Right lobe of liver (tissue), 6 donors: ENCODE data around the gene FOXRED2. TPM values are rescaled to one million over a fixed set of nuclear protein-coding genes. Genes with fewer than 3 reads are reported as not detected.

Experiments
- ATAC-seq, 4 donors: fragments of 200-7000 bp; cut with Tn5 transposase; one replicate each; pipeline ENCODE4 v1.9.1; 2020; ENCODE audit warnings: mild to moderate bottlenecking in 4 of 4, moderate library complexity in 4 of 4
- DNase-seq, 3 donors: peaks; one replicate each; pipeline ENCODE4 v3.0.0-alpha.2; 2020
- H3K27ac ChIP-seq, 3 donors: fragments of 200-600 bp; one replicate each; pipeline ENCODE4 v1.8.0; 2022
- H3K27me3 ChIP-seq, 2 donors: fragments of 200-600 bp; one replicate each; pipeline ENCODE4 v1.8.0; 2022
- H3K36me3 ChIP-seq, 4 donors: fragments of 200-600 bp; sonication (generic) in 1 of 4; one replicate each; pipeline versions ENCODE4 v1.5.1 to v1.8.0; 2017 to 2022; ENCODE audit warnings: control low read depth in 1 of 4
- H3K4me1 ChIP-seq, 4 donors: fragments of 200-600 bp; sonication (generic) in 1 of 4; one replicate each; pipeline versions ENCODE4 v1.5.1 to v1.8.0; 2017 to 2022; ENCODE audit warnings: control low read depth in 1 of 4
- H3K4me3 ChIP-seq, 3 donors: fragments of 200-600 bp; one replicate each; pipeline ENCODE4 v1.8.0; 2022
- H3K9me3 ChIP-seq, 4 donors: fragments of 200-600 bp; sonication (generic) in 1 of 4; one replicate each; pipeline versions ENCODE4 v1.5.1 to v1.8.0; 2017 to 2022; ENCODE audit warnings: control low read depth in 1 of 4
- POLR2A ChIP-seq: fragments of 450-650 bp; IDR thresholded peaks from one replicate; pipeline ENCODE4 v1.6.1; 2017; ENCODE audit warnings: antibody characterized with exemption, mild to moderate bottlenecking
- WGBS: methylation state at CpG from one replicate; pipeline ENCODE4 v1.1.6; 2018; ENCODE audit warnings: low coverage, low lambda C conversion rate; ENCODE audit not compliant: insufficient coverage; ENCODE audit errors: missing lambda C conversion rate; 5-methylcytosine and 5-hydroxymethylcytosine counted together
- intact Hi-C, 2 donors: fragments of 100-400 bp; cut with DNase I; formaldehyde crosslinking; loops; one replicate each; pipeline versions ENCODE4 v1.11.2 to v1.14.1; 2022
- total RNA-seq, 6 experiments: library from RNA; depleted of rRNA in 2 of 6; stranded (reverse); fragments of >200 nt in 2 of 6; fragmentation: NEBNext Ultra II Directional in 3 of 6; extraction: Animal tissue kit (Norgen Biotek cat#: 25700) in 3 of 6; gene quantifications; one replicate each; pipeline versions ENCODE4 v1.1.0 to v1.2.4, GENCODE V29; 2016 to 2023
- TF ChIP-seq, protein P1 (sequence below), 4 donors: fragments of 200-600 bp in 3 of 4; fragments of 450-650 bp in 1 of 4; IDR thresholded peaks; one replicate each; pipeline versions ENCODE4 v1.5.1 to v1.8.0; 2016 to 2022; ENCODE audit warnings: antibody characterized with exemption in 4 of 4, mild to moderate bottlenecking in 2 of 4
- donor health status: DM: no; HTN: yes; CAD: no.
- donor health status: DM: no; HTN: no; CAD: no.
- donor health status: DM: no; HTN: no; CAD: no.
- donor health status: DM: no; HTN: yes; CAD: no.
- donor health status: DM: no; HTN: yes; CAD: no.

Gene FOXRED2
- total RNA-seq, 6 experiments from 2014 or later: 9.6 to 14.0 (median 11.8) TPM

DNA sequence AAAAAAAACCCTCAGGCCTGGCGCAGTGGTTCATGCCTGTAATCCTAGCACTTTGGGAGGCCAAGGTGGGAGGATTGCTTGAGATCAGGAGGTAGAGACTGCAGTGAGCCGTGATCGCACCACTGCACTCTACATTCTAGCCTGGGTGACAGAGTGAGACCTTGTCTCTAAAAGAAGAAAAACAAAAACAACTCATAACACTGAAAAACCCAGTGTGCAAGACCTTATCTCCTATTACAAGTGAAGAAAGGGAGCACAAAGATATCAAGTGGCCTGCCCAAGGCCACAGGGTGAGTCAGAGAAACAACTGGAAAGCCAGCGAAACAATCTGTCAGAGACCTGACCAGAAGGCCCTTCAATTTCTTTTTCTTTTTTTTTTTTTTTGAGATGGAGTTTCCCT, 27.9 kb downstream of the FOXRED2 start:
- Histone ChIP-seq H3K9me3 (no peaks in the 10 kb centered on the region), H3K36me3 (peaks cover 0 to 54% (median 11%) of the 10 kb centered on the region in 4 donors), H3K27me3 (no peaks in the 10 kb centered on the region), H3K4me3 (no peak overlapping the region), H3K27ac (no peak overlapping the region), H3K4me1 (peaks cover 0 to 16% (median 7%) of the 10 kb centered on the region in 4 donors)
- intact Hi-C loops: loop anchor here in 1 of 2 donors (10.0 kb wide), 1 partner anchor 104 kb away; no protein-coding TSS in a partner anchor
- DNase-seq: no peak
- ATAC-seq: no peak
- 100% methylated on average over 4 of the region's 4 CpGs for WGBS
- TF ChIP-seq, protein P1, sequence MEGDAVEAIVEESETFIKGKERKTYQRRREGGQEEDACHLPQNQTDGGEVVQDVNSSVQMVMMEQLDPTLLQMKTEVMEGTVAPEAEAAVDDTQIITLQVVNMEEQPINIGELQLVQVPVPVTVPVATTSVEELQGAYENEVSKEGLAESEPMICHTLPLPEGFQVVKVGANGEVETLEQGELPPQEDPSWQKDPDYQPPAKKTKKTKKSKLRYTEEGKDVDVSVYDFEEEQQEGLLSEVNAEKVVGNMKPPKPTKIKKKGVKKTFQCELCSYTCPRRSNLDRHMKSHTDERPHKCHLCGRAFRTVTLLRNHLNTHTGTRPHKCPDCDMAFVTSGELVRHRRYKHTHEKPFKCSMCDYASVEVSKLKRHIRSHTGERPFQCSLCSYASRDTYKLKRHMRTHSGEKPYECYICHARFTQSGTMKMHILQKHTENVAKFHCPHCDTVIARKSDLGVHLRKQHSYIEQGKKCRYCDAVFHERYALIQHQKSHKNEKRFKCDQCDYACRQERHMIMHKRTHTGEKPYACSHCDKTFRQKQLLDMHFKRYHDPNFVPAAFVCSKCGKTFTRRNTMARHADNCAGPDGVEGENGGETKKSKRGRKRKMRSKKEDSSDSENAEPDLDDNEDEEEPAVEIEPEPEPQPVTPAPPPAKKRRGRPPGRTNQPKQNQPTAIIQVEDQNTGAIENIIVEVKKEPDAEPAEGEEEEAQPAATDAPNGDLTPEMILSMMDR (IDR thresholded peaks at IDR 0.05): no peak
- TF ChIP-seq POLR2A: no peak

DNA sequence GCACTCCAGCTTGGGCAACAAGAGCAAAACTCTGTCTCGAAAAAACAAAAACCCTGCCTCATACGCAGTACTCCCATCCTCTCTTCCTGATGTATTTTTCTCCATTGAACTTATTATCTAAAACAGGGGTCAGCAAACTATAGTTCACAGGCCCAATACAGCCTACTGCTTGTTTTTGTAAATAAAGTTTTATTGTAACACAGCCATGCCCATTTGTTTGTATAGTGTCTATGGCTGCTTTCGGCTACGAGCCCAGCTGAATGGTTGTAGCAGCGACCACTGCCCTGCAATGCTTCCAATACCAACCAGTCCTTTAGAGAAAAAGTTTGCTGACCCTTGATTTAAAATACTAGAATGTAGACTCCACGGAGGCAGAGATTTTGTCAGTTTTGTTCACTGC, 31.5 kb downstream of the FOXRED2 start:
- intact Hi-C loops: loop anchor here in 1 of 2 donors (10.0 kb wide), 1 partner anchor 101 kb away; no protein-coding TSS in a partner anchor
- H3K27ac ChIP-seq: no peak overlapping the region
- 95% methylated on average over 6 of the region's 6 CpGs for WGBS
- no peak for ATAC-seq
- H3K4me3 ChIP-seq: no peak overlapping the region
- H3K9me3 ChIP-seq: no peaks in the 10 kb centered on the region
- TF ChIP-seq POLR2A: no peak
- TF ChIP-seq, protein P1 (IDR thresholded peaks at IDR 0.05): no peak
- H3K27me3 ChIP-seq: no peaks in the 10 kb centered on the region
- no peak for DNase-seq
- peaks cover 0 to 61% (median 17%) of the 10 kb centered on the region in 4 donors for H3K36me3 ChIP-seq
- H3K4me1 ChIP-seq: peaks cover 0 to 8% (median 1%) of the 10 kb centered on the region in 4 donors

DNA sequence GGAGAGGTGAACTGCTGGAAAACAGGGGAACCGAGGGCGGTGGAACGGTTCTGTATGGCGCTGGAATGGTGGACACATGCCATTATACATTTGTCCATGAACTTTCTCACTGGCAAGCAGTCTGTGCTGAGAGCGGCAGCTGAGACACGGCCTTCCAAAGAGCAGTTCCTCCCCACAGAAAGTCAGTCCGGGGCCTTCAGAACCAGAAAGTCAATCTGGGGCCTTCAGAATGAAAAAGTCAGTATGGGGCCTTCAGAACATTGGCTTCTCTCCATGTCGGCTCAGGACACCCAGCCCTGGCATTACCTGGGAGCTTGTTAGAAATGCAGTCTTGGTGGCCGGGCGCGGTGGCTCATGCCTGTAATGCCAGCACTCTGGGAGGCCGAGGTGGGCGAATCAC, 34.2 kb downstream of the FOXRED2 start:
- 47% methylated on average over 8 of the region's 13 CpGs for WGBS
- H3K27me3 ChIP-seq: no peaks in the 10 kb centered on the region
- no peaks in the 10 kb centered on the region for H3K9me3 ChIP-seq
- peaks cover 0 to 44% (median 17%) of the 10 kb centered on the region in 4 donors for H3K36me3 ChIP-seq
- intact Hi-C loops: loop anchor here (5.0 to 10.0 kb wide), 3 partner anchors 98 to 175 kb away; no protein-coding TSS in a partner anchor
- H3K4me1 ChIP-seq: no peaks in the 10 kb centered on the region
- no peak for DNase-seq
- no peak for ATAC-seq
- no peak overlapping the region for H3K27ac ChIP-seq
- TF ChIP-seq, protein P1 (IDR thresholded peaks at IDR 0.05): no peak
- TF ChIP-seq POLR2A: no peak
- H3K4me3 ChIP-seq: no peak overlapping the region

DNA sequence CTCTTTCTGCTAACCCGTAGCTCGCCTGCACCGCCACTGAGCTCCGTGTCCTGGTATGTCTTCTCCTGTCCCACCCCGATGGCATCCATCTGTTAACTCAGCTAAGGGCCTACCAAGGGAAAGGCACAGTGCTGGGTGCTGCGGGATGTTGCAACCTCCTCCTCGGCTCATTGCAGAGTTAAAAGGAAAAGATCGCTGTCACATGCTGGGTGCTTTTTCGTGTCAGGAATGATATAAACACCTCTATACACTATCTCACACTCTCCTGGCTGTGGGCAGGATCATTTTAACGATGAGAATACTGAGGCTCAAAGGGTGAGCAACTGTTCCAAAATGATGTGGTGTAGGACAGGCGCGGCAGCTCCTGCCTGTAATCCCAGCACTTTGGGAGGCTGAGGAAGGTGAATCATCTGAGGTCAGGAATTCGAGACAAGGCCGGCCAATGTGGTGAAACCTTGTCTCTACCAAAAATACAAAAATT, 35.5 kb downstream of the FOXRED2 start:
- Histone ChIP-seq H3K27me3 (no peaks in the 10 kb centered on the region), H3K36me3 (peaks cover 0 to 31% (median 15%) of the 10 kb centered on the region in 4 donors), H3K9me3 (no peaks in the 10 kb centered on the region), H3K4me1 (no peaks in the 10 kb centered on the region), H3K4me3 (no peak overlapping the region), H3K27ac (no peak overlapping the region)
- DNase-seq (no peak), ATAC-seq (no peak)
- TF ChIP-seq, protein P1 (IDR thresholded peaks at IDR 0.05): no peak
- no peak for TF ChIP-seq POLR2A
- intact Hi-C loops: loop anchor here (5.0 to 10.0 kb wide), 3 partner anchors 97 to 174 kb away; no protein-coding TSS in a partner anchor
- 82% methylated on average over 5 of the region's 14 CpGs for WGBS
